HG02610 (cell line): ENCODE data around the gene FYN.
A peak's percentile ranks its signal among the peaks of the same experiment; 100 is the strongest.
"Not testable (repeated sequence)": the region's sequence is repeated elsewhere in the genome, so short reads cannot be mapped to it uniquely, and the experiment has no call there.

ENCODE experiments used
- ATAC-seq: cut with Tn5 transposase; IDR thresholded peaks from one replicate; pipeline ENCODE4 v1.9.1; 2021; ENCODE audit warnings: mild to moderate bottlenecking, moderate library complexity; ENCODE audit not compliant: unreplicated experiment

FYN gene

DNA sequence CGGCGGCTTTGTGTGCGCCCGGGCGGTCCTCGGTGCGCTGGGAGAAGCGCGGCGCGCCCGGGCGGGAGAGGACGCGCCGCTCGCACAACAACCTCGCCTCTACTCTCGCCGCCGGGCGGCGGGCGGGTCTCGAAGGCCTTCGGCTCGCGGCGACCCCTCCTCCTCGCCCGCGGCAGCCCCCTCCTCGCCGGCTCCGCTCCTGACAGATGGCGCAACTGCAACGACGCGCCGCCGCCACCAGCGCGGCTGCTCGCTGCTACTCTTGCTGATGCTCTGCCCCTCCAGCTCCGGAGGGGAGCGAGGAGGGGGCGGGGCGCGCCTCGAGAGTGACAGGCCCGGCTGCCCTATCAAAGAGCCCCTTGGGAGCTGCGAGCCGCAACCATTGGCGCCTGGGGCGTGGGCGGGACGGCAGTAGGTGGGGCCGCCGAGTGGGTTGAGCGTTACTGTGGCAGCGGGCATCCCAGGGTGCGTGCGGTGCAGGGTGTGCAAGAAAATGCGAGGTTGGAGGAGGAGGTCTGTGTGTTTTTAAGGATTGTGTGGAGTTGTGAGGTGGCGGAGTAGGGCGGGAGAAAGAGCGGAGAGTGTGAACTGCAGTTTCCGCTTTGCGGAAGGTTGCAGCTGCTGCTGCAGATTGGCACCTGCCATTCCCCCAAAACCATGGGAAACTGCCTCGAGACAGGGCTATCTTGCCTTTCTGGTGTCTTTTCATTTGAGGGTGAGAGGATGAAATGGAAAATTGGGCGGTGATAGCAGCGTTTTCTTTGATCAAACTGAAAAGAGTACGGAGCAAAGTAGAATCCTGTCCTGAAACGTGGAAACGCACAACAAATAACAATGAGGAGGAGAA lies at the start of gene FYN:
FYN (minus strand) TSS at position 275 of the 847 bp plus-strand sequence. CDS start 153,401 bp downstream, outside the sequence.
- peak; percentile 95 for ATAC-seq

DNA sequence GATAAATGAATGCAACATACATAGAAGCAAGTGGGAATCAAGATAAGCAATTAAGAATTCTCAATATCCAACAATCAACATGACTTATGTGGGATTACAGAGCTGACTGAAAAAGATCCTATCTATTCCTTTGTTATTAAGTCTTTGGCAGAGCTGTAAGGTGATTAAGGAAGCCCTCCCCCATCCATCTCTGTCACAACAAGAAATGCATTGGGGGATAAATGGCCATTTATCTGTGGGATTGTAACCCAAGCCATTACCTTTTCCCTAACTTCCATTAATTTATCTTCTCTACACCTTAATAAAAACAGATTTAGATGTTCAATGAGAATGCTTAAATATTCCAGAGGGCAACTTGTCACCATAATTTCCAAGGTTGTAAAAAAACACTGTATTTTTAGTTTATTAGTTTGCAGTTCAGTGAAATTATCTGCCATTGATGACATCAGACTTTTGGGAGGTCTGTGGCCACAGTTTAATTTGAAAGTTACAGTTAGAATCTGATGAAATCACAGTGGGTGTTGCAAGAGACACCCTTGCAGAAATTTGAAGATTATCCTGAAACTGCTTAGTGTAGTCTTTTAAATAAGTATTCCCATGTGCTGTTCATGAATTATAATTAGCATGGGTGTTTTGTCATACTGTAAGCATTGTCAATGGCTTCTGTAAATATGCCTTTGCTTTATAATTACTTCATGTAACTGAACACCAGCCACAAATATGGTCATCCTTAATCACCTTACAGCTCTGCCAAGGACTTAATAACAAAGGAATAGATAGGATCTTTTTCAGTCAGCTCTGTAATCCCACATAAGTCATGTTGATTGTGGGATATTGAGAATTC lies 49.4 kb upstream of the FYN start:
- no peak for ATAC-seq

DNA sequence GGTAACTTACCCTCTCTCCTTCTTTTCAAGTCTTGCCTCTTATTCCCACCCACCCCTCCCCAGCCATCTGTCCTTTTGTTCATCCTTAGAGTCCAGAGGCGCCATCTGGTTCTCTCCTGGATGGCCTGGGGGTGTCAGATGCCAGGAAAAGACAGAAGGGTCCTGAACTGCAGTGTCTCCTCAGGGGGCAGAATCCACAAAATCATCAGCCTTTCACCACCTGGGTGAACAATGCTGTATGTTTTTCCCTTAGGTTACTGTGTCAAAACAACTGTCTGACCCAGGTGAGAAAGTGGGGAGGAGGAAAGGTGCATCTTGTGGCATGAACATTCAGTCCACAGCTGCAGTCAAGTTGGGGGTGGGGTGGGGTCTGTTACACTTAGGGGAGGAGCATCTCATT lies 47.9 kb upstream of the FYN start:
- no peak for ATAC-seq

DNA sequence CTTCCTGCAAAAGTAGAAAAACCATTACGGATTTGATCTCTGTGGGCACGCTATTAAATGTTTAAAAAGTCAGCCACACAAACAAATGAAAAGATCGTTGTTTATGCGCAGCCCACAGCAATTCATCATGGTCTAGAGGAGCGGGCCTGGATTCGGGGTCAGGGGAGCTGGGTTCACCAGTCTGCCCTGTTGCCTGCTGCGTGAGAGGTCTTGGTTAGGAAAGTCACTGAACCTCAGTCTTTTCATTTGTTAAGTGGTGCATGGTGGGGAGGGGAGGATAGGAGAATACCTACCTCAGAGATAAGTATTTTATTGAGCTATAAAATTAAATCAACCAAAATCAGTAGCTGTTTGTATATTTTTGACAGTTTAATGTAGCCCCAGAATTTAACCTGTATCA lies 47.3 kb upstream of the FYN start:
- no peak for ATAC-seq

DNA sequence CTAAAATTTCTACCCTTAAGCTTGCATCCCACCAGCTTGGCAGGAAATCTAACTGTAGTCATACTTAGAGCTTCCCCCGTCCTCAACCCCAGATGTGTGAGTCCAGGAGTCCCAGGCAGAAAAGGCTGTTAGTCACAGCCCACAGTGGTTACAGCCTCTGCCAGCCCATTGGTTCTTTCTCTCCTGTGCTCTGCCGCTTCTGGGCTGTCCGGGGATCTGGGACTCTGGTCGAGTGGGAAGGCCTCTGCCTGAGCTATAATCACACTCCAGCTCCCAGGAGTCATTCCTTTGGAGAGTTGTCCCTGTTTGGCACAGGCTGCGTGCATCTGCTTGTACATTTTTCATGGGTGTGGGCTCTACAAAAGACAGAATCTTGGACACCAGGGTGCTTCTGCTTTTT lies 45.6 kb upstream of the FYN start:
- ATAC-seq = no peak

DNA sequence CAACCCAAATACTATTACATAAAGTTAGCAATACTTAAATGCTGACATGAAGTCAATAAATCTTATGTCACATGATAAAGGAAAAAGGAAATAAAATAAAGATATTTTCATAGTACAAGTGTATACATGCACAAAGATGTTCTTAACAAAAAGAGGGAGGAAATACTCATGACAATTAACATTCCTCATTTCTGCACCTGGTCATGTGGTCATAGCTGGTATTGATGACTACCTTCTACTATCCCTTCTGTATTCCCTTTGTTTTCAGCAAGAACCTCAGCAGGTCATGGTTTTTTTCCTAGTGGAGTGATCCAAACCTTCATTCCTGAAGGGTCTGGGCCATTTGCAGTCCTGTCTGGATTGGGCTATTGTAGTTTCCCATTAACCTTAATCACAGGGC lies 43.5 kb upstream of the FYN start:
- no peak for ATAC-seq

DNA sequence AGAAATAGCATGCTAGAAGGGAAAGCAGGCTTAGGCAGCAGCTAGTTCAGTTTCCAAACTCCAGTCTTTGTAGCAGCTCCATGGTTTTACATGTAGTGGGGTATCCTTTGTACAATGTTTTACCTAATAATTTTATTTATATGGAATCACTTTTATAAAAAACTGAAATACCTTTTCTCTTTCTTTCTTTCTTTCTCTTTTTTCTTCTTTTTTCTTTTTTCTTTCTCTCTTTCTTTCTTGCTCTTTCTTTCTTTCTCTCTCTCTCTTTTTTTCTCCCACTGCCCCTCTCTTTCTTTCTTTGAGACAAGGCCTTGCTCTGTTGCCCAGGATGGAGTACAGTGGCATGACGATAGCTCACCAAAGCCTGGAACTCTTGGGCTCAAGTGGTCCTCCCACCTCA lies 41.4 kb upstream of the FYN start:
- no peak for ATAC-seq

DNA sequence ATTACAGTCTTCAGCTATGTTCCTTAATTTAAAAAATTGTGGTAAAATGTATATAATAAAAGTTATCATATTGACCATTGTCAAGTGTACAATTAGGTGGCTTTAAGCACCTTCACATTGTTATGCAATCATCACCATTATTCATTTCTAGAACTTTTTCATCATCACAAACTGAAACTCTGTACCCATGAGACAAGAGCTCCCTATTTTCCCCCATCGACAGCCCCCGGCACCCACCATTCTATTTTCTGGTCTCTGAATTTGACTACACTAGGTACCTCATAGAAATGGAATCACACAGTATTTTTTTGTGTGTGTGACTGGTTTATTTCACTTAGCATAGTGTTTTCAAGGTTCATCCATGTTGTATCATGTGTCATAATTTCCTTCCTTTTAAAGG lies 39.7 kb upstream of the FYN start:
- no peak for ATAC-seq

DNA sequence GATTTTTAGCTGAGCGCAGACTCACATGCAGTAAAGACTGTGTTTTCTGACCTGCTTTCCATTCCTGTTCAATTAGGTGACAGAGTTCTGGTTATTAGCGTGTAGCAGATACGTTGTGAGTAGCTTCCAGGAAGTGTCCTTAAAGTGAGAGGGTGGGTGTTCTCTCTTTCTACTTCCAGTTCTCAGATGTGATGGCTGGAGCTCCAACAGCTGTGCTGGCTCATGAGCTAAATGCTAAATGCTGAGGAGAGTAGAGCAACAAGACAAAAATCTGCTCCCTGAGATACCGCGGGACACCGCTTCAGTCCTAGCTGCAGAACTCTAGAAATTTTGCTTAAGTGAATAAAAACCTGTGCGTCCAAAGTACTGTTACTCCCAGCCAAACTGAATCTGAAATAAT lies 38.2 kb upstream of the FYN start:
- ATAC-seq = no peak

DNA sequence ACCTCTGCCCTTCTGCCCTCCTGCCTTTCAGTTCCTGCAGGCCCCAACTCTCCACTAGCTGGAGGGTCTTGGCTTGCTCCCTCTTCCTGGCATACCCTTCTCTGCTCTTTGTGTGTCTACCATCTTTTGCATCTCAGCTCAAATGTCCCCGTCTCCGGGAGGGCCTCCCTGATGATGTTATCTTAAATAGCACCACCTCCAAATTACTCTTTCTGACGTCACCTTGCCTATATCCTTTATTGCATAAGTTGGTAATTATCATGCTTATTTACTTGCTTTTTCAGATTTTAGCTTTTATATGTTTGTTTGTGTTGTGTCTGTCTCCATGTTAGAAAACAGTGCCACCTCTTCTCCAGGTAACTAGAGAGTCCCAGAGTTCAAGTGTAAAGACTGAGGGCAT lies 36.0 kb upstream of the FYN start:
- no peak for ATAC-seq

DNA sequence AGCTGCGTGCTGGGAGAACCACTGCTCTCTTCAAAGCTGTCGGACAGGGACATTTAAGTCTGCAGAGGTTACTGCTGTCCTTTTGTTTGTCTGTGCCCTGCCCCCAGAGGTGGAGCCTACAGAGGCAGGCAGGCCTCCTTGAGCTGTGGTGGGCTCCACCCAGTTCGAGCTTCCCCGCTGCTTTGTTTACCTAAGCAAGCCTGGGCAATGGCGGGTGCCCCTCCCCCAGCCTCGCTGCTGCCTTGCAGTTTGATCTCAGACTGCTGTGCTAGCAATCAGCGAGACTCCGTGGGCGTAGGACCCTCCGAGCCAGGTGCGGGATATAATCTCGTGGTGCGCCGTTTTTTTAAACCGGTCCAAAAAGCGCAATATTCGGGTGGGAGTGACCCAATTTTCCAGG lies 35.1 kb upstream of the FYN start:
- ATAC-seq = not testable (repeated sequence)

DNA sequence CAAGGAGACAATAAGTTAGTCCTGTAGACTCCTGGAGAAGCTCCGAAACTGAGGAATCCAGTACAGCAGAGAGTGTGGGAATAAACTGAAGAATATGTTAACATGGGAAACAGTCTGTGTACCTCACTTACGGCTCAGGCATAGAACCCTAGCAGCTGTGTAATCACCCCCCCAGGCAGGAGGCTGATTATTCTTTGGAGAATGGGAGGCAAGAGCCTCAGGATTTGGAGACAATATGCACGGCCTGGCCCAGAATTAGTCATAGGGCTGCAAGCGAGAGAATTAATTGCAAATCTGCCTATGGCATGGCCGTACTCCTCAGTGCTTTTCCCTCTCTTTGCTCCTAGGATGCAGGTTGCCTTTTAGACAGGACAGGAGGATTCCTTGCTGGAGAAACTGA lies 27.5 kb upstream of the FYN start:
- no peak for ATAC-seq

DNA sequence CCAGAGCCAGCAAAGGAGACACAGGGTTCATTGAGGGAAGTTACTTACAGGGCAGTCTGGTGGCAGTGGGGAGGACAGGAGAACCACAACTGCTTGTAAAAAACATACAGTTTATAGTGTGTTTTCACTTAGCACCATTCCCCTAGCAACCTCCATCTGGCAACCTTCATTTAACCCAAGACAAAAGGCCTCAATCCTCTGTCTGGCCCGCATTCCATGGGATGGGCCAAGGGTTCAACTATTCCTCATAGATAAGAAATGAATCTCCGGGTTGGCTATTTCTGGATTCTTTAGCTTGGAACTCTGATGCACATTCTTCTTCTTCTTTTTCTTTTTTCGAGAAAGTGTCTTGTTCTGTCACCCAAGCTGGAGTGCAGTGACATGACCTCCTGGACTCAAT lies 26.3 kb upstream of the FYN start:
- ATAC-seq = no peak

DNA sequence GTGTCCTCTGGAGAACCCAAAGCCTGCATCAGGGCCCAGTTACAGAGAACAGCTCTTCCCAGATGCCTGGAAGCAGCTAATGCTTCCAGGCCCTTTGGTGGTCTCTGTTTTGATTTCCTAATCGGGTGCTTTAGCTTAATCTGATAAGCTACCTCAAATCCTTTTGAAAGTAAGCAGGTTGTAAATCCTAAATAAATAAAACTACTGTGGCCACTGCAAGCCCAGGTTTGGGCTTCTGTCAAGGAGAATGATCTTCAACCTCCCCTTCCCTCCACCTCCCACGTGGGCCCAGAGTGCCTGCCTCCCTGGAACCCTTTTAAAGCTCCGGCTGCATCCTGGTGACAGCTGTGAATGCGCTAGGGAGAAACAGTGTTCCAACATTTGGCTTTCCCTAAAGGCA lies 25.2 kb upstream of the FYN start:
- ATAC-seq = no peak

DNA sequence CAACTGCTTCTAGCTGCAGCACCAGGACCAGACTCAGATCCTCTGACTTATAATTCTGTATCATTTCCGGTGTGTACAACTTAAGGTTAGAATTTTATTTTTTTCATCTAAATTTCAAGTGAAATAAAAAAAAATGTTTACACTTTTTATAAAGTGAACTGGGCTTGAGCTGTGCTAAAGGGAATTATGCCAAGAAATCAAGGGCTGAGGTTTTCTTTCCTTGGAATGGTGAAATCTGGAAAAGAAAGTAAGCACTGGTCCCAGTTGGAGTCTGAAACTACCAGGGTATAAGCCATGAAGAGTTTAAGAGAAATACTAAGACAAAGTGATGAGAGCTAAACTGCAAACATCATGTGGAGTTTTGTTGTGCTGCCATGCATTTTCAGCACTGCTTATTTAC lies 21.7 kb upstream of the FYN start:
- no peak for ATAC-seq

DNA sequence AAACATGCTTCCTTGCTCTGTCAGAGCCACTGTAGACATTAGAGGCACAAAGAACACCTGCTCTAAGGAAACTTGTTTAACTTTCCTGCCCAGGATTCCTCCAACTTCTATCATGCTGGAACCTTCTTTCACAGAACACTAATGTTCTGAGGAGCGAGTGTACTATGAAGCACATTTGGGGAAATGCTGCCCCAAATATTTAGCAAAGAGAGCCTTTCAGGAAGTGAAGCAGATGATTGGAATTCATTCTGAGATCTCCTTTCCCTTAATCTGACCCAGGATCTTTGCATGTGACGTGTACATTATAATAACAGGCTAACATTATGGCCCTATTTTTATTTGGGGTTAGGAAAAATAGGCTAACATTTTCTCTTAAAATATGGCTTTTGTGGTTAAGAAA lies 21.0 kb upstream of the FYN start:
- ATAC-seq = no peak

DNA sequence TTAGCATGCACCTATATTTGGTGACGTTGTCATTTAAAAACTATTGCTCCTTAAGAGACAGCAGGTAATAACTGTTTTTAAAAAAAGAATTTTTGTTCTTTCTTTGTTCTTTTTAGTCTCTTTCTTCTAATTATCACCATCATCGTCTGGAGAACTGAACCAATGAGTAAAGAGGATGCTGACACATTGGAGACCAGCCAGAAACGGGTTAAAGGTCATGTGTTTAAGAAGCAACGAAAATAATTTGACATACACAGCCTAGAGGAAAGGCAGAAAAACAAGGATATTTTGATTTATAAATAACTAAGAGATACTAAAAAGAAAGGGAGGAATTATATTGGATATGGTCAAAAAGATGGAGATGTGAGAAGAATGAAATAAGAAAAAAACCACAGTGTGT lies 19.2 kb upstream of the FYN start:
- ATAC-seq = no peak

DNA sequence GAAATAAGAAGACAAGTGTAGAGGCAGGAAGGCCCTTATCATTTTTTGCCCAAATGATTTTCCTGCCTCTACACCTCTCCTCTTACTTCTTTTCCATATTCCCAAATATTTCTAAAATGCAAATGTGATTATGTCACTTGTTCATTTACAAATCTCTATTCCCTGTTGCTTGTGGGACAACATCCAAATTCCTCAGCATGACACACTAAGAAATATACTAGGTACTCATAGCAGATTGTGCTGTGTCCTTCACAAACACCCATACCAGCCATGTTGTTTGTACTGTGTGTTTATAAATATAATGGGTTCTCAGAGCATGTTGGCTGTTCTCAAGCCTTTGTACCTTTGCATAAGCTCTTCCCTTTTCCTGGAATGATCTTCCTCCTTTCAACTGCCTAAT lies 17.7 kb upstream of the FYN start:
- ATAC-seq = no peak

DNA sequence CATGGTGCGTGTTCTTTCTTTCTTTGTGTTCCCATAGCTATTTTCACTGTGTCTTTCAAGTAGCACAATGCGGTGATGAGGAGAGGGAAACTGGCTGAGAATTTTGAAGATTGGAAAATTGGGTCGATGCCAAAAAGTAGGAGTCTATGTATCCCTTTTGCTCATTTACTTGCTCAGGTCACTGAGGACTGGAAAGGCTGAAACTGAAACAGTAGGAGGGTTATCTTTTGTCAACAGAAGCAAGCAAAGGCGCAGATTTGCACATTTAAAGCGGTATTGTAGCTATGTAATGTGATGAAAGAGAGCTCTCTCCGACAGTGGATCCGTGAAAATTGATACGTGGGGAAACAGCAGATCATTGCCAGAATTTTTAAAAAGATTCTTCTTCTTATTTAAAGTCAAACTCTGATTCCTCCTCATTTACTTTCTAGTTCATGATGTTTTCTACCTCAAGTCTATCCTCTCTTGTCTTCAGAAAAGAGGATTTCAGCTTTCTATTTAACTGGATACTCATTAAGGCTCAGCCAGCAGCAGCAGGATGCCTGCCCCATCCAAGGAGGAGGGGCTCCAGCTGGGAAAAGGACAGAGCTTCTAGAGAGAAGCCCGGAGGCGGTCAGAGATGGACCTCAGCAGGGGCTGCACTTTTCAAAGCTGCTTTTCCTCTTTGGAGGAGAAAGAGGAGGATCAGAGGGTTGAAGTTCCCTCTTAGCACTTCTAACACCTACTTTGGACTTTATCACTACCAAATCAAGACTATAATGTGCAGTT lies 15.9 kb upstream of the FYN start:
- no peak for ATAC-seq

DNA sequence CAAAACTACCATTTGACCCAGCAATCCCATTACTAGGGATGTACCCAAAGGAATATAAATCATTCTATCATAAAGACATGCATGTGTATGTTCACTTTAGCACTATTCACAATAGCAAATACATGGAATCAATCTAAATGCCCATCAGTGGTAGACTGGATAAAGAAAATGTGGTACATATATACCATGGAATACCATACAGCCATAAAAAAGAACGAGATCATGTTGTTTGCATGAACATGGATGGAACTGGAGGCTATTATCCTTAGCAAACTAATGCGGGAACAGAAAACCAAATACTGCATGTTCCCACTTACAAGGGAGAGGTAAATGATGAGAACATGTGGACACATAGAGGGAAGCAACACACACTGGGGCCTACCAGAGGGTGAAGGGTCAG lies 13.5 kb upstream of the FYN start:
- not testable (repeated sequence) for ATAC-seq

DNA sequence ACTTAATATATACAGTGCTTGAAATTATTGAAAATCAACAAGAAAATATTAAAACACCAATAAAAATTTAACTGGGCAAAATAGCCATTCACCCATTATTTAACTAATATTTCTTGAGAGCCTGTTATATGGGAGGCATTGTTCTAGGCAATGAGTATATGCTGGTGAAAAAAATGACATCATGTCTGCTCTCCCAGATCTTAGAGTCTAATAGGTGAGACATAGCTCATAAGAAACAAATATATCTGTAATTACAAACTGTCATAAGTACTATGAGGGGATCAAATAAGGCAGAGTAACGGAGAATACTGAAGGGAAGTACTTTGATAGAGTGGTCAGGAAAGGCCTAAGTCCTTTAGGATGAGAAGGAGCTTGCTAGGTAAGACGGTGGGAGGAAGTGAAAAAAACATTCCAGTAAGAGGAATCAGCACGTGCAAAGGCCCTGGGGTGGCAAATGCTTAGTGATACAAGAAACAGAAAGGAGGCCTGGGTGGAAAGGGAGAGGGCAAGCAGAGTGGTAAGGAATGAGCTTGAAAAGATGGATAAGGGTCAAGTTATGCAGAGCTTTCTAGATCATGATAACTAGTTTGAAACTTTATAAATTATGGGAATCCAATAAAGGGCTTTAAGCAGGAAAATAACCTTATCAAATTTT lies 12.2 kb upstream of the FYN start:
- no peak for ATAC-seq
